Dedifferentiated amniotic fluid mesenchymal stem cell (primary cell): ENCODE measurements around the gene GRID2.

ENCODE experiments used
- DNase-seq: peaks from one replicate; pipeline ENCODE4 v3.0.0-alpha.2; 2016; ENCODE audit errors: extremely low spot score

The GRID2 gene

GRCh38 chr4:92679149-92679548 is 375.4 kb downstream of the GRID2 start:
- DNase-seq: no peak

GRCh38 chr4:92714640-92715039 is 410.9 kb downstream of the GRID2 start:
- DNase-seq: no peak

GRCh38 chr4:92733231-92733630 is 429.5 kb downstream of the GRID2 start:
- no peak for DNase-seq

GRCh38 chr4:92735025-92735665 is 431.4 kb downstream of the GRID2 start:
- no peak for DNase-seq

GRCh38 chr4:92760433-92760832 is 456.7 kb downstream of the GRID2 start:
- DNase-seq: no peak

GRCh38 chr4:92776080-92776479 is 472.3 kb downstream of the GRID2 start:
- no peak for DNase-seq

- DNase-seq: no peak
These were observed 486.0 kb downstream of the GRID2 start for GRCh38 chr4:92789741-92790140.

GRCh38 chr4:92791871-92792440 is 488.2 kb downstream of the GRID2 start:
- DNase-seq: no peak

GRCh38 chr4:92809381-92809780 is 505.6 kb downstream of the GRID2 start:
- DNase-seq: no peak

- DNase-seq: no peak
These were observed 508.9 kb downstream of the GRID2 start for GRCh38 chr4:92812652-92813051.

GRCh38 chr4:92814677-92815076 is 510.9 kb downstream of the GRID2 start:
- no peak for DNase-seq

GRCh38 chr4:92825256-92825655 is 521.5 kb downstream of the GRID2 start:
- DNase-seq: no peak

GRCh38 chr4:92825791-92826190 is 522.0 kb downstream of the GRID2 start:
- DNase-seq: no peak

GRCh38 chr4:92830771-92831170 is 527.0 kb downstream of the GRID2 start:
- DNase-seq: no peak

GRCh38 chr4:92840880-92841279 is 537.1 kb downstream of the GRID2 start:
- no peak for DNase-seq

- no peak for DNase-seq
These were observed 540.0 kb downstream of the GRID2 start for GRCh38 chr4:92843784-92844183.

GRCh38 chr4:92847026-92847425 is 543.3 kb downstream of the GRID2 start:
- DNase-seq: no peak

- no peak for DNase-seq
These were observed 558.7 kb downstream of the GRID2 start for GRCh38 chr4:92862509-92862908.

GRCh38 chr4:92864096-92864495 is 560.3 kb downstream of the GRID2 start:
- DNase-seq: no peak

GRCh38 chr4:92872604-92873003 is 568.8 kb downstream of the GRID2 start:
- no peak for DNase-seq

- no peak for DNase-seq
These were observed 581.9 kb downstream of the GRID2 start for GRCh38 chr4:92885632-92886031.

- no peak for DNase-seq
These were observed 648.7 kb downstream of the GRID2 start for GRCh38 chr4:92952426-92952825.

GRCh38 chr4:92952897-92953296 is 649.1 kb downstream of the GRID2 start:
- DNase-seq: no peak

GRCh38 chr4:92953462-92953861 is 649.7 kb downstream of the GRID2 start:
- no peak for DNase-seq
